NB4 (cell line): ENCODE results near the gene TADA2A.

Source experiments
- DNase-seq: peaks from one replicate; pipeline ENCODE4 v3.0.0; 2010; ENCODE audit warnings: low read depth
- H3K4me3 ChIP-seq: one replicate; pipeline ENCODE4 v1.5.1; 2011; ENCODE audit warnings: mild to moderate bottlenecking, low read depth, low read length, moderate library complexity
- MYC ChIP-seq: IDR thresholded peaks from 2 replicates; pipeline ENCODE4 v1.6.1; 2011; ENCODE audit warnings: low read depth, low read length
- POLR2A ChIP-seq: IDR thresholded peaks from 2 replicates; pipeline ENCODE4 v1.6.1; 2011; ENCODE audit warnings: mild to moderate bottlenecking; ENCODE audit not compliant: insufficient read length; ENCODE audit errors: extremely low read depth
- TF ChIP-seq, protein P1 (sequence below): IDR thresholded peaks from one replicate; pipeline ENCODE4 v1.5.1; 2012; ENCODE audit warnings: low read depth, low read length
- TF ChIP-seq, protein P2 (sequence below): IDR thresholded peaks from 2 replicates; pipeline ENCODE4 v1.6.1; 2011; ENCODE audit warnings: low read depth, low read length

Gene TADA2A

GRCh38 chr17:37485938-37486570 is 79.4 kb downstream of the TADA2A start:
- TF ChIP-seq, protein P1, sequence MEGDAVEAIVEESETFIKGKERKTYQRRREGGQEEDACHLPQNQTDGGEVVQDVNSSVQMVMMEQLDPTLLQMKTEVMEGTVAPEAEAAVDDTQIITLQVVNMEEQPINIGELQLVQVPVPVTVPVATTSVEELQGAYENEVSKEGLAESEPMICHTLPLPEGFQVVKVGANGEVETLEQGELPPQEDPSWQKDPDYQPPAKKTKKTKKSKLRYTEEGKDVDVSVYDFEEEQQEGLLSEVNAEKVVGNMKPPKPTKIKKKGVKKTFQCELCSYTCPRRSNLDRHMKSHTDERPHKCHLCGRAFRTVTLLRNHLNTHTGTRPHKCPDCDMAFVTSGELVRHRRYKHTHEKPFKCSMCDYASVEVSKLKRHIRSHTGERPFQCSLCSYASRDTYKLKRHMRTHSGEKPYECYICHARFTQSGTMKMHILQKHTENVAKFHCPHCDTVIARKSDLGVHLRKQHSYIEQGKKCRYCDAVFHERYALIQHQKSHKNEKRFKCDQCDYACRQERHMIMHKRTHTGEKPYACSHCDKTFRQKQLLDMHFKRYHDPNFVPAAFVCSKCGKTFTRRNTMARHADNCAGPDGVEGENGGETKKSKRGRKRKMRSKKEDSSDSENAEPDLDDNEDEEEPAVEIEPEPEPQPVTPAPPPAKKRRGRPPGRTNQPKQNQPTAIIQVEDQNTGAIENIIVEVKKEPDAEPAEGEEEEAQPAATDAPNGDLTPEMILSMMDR: no peak
- TF ChIP-seq POLR2A (no peak), MYC (no peak)
- TF ChIP-seq, protein P2, sequence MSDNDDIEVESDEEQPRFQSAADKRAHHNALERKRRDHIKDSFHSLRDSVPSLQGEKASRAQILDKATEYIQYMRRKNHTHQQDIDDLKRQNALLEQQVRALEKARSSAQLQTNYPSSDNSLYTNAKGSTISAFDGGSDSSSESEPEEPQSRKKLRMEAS: no peak
- no peak for DNase-seq
- no peak overlapping the region for H3K4me3 ChIP-seq

GRCh38 chr17:37488009-37488604 is 81.4 kb downstream of the TADA2A start:
- TF ChIP-seq POLR2A (no peak), MYC (no peak)
- TF ChIP-seq, protein P2: no peak
- TF ChIP-seq, protein P1: no peak
- peak; percentile 56 for DNase-seq
- peak overlapping the region; percentile 64 for H3K4me3 ChIP-seq

GRCh38 chr17:37488607-37489196 is 82.0 kb downstream of the TADA2A start:
- peak; percentile 74 for DNase-seq
- TF ChIP-seq, protein P2: peak; percentile 64
- TF ChIP-seq, protein P1: no peak

GRCh38 chr17:37489197-37490001 is 82.7 kb downstream of the TADA2A start, which contains the start of gene DUSP14:
TSS of gene DUSP14 (plus strand) at chr17:37489891. CDS start at chr17:37512273, 22,382 bp downstream.
- TF ChIP-seq, protein P1: peak; percentile 3
- peak; percentile 71 for TF ChIP-seq POLR2A
- TF ChIP-seq MYC: peak; percentile 40; the same call in 1 of the 2 replicates
- TF ChIP-seq, protein P2: peak; percentile 56
- DNase-seq: peak; percentile 87

More at GRCh38 chr17:37488607-37489196, 82.0 kb downstream of the TADA2A start:
- peak overlapping the region; percentile 64 for H3K4me3 ChIP-seq

DNA sequence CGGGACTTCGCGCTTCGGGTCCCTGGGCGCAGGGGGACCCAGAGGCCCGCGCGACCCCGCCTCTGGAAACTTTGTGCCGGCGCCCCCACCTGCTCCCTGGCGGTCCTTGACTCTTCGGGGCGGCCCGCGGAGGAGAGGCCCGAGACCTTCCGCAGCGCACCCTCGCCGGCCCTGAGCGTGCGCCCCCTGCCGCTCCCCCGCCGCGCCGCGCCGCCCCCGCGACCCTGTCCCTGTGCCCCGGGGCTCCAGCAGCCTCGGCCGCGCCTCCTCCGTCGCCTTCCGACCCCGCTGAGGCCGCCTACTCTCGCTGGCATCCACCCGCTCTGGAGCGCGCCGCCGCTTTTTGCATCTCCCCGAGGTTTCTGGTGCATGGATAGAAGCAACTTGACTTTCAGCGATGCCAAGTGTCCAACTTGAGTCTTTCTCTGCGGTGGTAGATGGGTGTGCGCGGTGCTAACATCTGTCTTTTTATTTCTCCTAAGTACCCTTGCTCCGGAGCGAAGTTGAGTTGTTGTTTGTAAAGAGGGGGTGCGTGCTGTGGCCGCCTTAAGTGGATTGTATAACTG is 83.4 kb downstream of the TADA2A start:
- TF ChIP-seq, protein P2: peak; percentile 11; the same call in 1 of the 2 replicates
- no peak for TF ChIP-seq POLR2A
- peak overlapping the region; percentile 78 for H3K4me3 ChIP-seq
- peak; percentile 86 for DNase-seq

More at GRCh38 chr17:37489197-37490001, 82.7 kb downstream of the TADA2A start, which contains the start of gene DUSP14:
- H3K4me3 ChIP-seq: peak within 1 kb of the TSS; percentile 78
